ENCODE results near the gene TINCR. TPM values are rescaled to one million over a fixed set of nuclear protein-coding genes. Genes with fewer than 3 reads are reported as not detected.

Gene TINCR
- total and polyA plus RNA-seq, 2 donors (not counting 1 experiment from before 2014, with no cell fraction given): 0.42 to 0.54 TPM

DNA sequence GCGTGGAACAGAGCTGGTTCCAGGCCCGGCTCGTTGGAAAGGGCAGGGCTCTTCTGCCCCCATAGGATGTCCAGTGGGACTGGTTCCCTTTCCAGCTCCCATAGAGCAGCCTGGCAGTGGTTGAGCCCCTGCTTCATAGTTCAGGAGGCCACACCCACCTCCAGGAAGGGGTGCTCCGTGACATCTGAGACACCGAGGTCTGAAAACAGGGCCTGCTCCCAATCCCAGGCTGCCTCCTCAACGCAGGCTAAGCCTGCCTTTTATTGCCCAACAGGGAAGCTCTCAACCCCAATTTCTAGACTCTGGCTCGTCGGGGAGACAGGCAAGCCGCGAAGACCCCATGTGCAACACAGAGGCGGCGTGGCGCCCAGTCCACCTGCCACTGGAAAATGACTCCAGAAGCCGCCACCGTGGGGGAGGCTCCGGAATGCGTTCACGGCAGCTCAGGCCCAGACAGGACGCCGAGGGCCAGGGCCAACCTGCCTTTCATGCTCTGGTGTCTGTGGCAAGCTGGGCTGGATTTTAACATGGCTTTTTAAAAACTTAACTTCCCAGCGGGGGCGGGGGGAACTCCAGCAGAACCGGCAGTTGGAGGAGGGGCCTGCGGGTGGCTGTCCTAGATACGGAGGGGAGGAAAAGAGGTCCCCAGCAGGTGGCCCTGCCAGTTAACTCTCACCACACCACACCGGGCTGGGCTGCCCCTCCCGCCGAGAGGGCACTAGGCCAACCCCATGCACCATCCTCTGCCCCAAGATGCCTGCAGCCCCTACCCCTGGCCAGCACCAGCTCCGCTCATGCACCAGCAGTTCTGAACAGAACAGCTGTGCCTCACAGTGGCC, 17.9 kb upstream of the TINCR start:
- POLR2A ChIA-PET: interaction anchor here (0.6 kb wide), 1 partner anchor 714 kb away, joined by 4 read pairs; no protein-coding TSS in a partner anchor
- intact Hi-C loops (cut with micrococcal nuclease): no loop called here
- Histone ChIP-seq H3K9me3 (ENCODE audit: control extremely low read depth in 1 of 3, control insufficient read depth in 2 of 3, insufficient read depth in 1 of 3, low read length in 2 of 3) (no peaks in the 10 kb centered on the region), H3K79me2 (ENCODE audit: control insufficient read depth, insufficient read depth, low read length) (peaks cover 6% of the 10 kb centered on the region), H3K4me2 (replicated peaks; ENCODE audit: low read depth, low read length, poor library complexity, severe bottlenecking) (peak overlapping the region; percentile 34), H2AFZ (ENCODE audit: insufficient read depth, low read depth, low read length, poor library complexity, severe bottlenecking) (no peak overlapping the region), H4K20me1 (ENCODE audit: control insufficient read depth, insufficient read depth, low read length, poor library complexity, severe bottlenecking) (peaks cover 55% of the 10 kb centered on the region), H3K36me3 (replicated peaks in 1 of 2; ENCODE audit: control extremely low read depth in 1 of 2, control insufficient read depth in 1 of 2, extremely low read depth in 1 of 2, insufficient read depth in 2 of 2, low read length in 1 of 2) (peaks cover 0 to 53% of the 10 kb centered on the region in 2 experiments), H3K4me3 (ENCODE audit: control extremely low read depth in 1 of 5, extremely low read depth in 1 of 5, insufficient read depth in 1 of 5, low read depth in 2 of 5, low read length in 4 of 5) (no peak overlapping the region), H3K27me3 (replicated peaks in 1 of 4; ENCODE audit: control extremely low read depth in 1 of 4, control insufficient read depth in 3 of 4, insufficient read depth in 4 of 4, low read length in 3 of 4) (no peaks in the 10 kb centered on the region), H3K4me1 (ENCODE audit: control insufficient read depth in 2 of 2, insufficient read depth in 2 of 2, low read length in 2 of 2) (peaks cover 10 to 13% of the 10 kb centered on the region in 2 donors), H3K27ac (ENCODE audit: low read length in 2 of 2) (peak overlapping the region in 1 of 2 donors; percentile 30), H3K9ac (ENCODE audit: low read length) (no peak overlapping the region)
- 31% methylated on average over 24 of the region's 29 CpGs for WGBS (ENCODE audit: insufficient coverage)
- TF ChIP-seq EZH2 (IDR thresholded peaks at IDR 0.05; ENCODE audit: borderline replicate concordance, insufficient read depth, low read depth, low read length, poor library complexity, severe bottlenecking): no peak
- TF ChIP-seq, protein P1, sequence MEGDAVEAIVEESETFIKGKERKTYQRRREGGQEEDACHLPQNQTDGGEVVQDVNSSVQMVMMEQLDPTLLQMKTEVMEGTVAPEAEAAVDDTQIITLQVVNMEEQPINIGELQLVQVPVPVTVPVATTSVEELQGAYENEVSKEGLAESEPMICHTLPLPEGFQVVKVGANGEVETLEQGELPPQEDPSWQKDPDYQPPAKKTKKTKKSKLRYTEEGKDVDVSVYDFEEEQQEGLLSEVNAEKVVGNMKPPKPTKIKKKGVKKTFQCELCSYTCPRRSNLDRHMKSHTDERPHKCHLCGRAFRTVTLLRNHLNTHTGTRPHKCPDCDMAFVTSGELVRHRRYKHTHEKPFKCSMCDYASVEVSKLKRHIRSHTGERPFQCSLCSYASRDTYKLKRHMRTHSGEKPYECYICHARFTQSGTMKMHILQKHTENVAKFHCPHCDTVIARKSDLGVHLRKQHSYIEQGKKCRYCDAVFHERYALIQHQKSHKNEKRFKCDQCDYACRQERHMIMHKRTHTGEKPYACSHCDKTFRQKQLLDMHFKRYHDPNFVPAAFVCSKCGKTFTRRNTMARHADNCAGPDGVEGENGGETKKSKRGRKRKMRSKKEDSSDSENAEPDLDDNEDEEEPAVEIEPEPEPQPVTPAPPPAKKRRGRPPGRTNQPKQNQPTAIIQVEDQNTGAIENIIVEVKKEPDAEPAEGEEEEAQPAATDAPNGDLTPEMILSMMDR (IDR thresholded peaks at IDR 0.05): no peak
- H3K9me3 Mint-ChIP-seq (ENCODE audit: insufficient read depth): no peaks in the 10 kb centered on the region
- H3K4me3 Mint-ChIP-seq: peak overlapping the region; percentile 2
- peaks cover 10% of the 10 kb centered on the region for H3K4me1 Mint-ChIP-seq
- DNase-seq (peak; percentile 42), ATAC-seq (ENCODE audit: low read depth) (peak; percentile 41)
- peak overlapping the region; percentile 26 for H3K27ac Mint-ChIP-seq
- CTCF ChIA-PET: no interaction called here
- H3K27me3 Mint-ChIP-seq: no peaks in the 10 kb centered on the region

DNA sequence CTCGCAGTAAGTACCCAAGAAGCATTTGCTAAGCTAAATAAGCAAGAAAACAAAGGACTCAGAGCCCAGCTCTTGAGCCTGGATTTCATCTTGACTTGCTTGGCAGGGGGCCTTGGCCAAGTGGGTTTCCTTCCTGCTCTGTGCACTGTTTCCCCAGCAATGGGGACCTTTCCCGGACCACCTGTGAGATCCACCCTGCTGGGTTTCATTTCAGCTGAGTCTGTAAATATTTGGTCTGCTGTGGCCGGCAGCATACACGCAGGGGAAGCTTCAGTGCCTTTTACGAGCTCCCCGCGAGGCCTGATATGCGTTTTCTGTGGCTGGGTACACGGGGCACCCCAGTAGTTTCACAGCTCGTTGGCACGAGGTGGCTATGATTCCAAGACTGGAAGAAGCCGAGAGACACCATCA, 12.4 kb upstream of the TINCR start:
- Histone ChIP-seq H3K36me3 (replicated peaks in 1 of 2; ENCODE audit: control extremely low read depth in 1 of 2, control insufficient read depth in 1 of 2, extremely low read depth in 1 of 2, insufficient read depth in 2 of 2, low read length in 1 of 2) (peaks cover 0 to 9% of the 10 kb centered on the region in 2 experiments), H3K9ac (ENCODE audit: low read length) (no peak overlapping the region), H3K27me3 (replicated peaks in 1 of 4; ENCODE audit: control extremely low read depth in 1 of 4, control insufficient read depth in 3 of 4, insufficient read depth in 4 of 4, low read length in 3 of 4) (peaks cover 0 to 3% (median 0%) of the 10 kb centered on the region in 4 experiments), H3K27ac (ENCODE audit: low read length in 2 of 2) (no peak overlapping the region), H3K79me2 (ENCODE audit: control insufficient read depth, insufficient read depth, low read length) (no peaks in the 10 kb centered on the region), H3K4me2 (replicated peaks; ENCODE audit: low read depth, low read length, poor library complexity, severe bottlenecking) (no peak overlapping the region), H3K4me3 (ENCODE audit: control extremely low read depth in 1 of 5, extremely low read depth in 1 of 5, insufficient read depth in 1 of 5, low read depth in 2 of 5, low read length in 4 of 5) (no peak overlapping the region), H4K20me1 (ENCODE audit: control insufficient read depth, insufficient read depth, low read length, poor library complexity, severe bottlenecking) (peaks cover 2% of the 10 kb centered on the region), H3K9me3 (ENCODE audit: control extremely low read depth in 1 of 3, control insufficient read depth in 2 of 3, insufficient read depth in 1 of 3, low read length in 2 of 3) (no peaks in the 10 kb centered on the region), H2AFZ (ENCODE audit: insufficient read depth, low read depth, low read length, poor library complexity, severe bottlenecking) (no peak overlapping the region), H3K4me1 (ENCODE audit: control insufficient read depth in 2 of 2, insufficient read depth in 2 of 2, low read length in 2 of 2) (peaks cover 0 to 7% of the 10 kb centered on the region in 2 donors)
- no peak for DNase-seq
- Mint-ChIP-seq H3K27me3 (no peaks in the 10 kb centered on the region), H3K27ac (no peak overlapping the region), H3K9me3 (ENCODE audit: insufficient read depth) (no peaks in the 10 kb centered on the region), H3K4me3 (no peak overlapping the region), H3K4me1 (peaks cover 8% of the 10 kb centered on the region)
- intact Hi-C loops (cut with micrococcal nuclease): no loop called here
- 58% methylated on average over 12 of the region's 12 CpGs for WGBS (ENCODE audit: insufficient coverage)
- POLR2A ChIA-PET: no interaction called here
- CTCF ChIA-PET: interaction anchor here (0.6 to 1.7 kb wide), 3 partner anchors 19 to 534 kb away, joined by 3 to 4 read pairs (median 3); no protein-coding TSS in a partner anchor
- TF ChIP-seq, protein P1 (IDR thresholded peaks at IDR 0.05): no peak
- TF ChIP-seq EZH2 (IDR thresholded peaks at IDR 0.05; ENCODE audit: borderline replicate concordance, insufficient read depth, low read depth, low read length, poor library complexity, severe bottlenecking): no peak
- no peak for ATAC-seq (ENCODE audit: low read depth)
